Measurements from ENCODE around the gene COBLL1.

The COBLL1 gene

DNA sequence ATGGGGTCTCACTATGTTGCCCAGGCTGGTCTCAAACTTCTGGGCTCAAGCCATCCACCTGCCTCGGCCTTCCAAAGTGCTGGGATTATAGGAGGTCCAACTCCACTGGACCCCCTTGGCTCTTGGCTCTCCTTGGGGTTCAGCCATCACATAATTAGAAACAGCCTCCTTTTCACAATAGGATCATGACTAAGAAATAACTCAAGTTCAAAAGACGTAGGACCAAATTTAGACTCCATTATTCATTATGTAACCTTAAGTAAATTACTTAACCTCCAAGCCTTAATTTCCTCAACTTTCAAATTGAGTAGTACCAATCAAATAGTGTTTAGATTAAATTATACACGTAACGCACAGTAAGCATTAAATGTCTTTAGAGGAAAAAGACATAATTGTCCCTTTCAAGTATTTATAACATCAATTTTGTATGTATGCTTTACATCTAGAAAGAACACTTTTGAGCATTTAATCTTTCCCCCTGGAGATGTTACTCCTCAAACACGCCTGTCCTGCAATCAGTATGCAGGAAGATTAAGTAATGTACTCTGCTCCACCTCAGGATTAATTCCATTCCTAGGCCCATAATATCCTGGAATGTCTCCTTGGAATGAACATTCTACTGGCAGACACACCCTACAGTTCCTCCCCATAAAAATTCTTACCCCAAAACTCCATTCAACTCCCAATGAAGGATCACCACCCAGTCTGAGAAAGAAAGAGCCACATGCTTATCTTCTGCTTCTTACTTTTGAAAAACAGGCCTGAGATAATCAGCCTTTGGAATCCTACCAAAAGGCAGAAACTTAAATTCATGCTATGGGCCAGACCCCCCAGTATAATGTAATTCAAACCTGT is 49.1 kb downstream of the COBLL1 start:
- Histone ChIP-seq H3K27ac (ENCODE audit: low read depth, low read length, poor library complexity, severe bottlenecking) (no peak overlapping the region), H3K9me3 (ENCODE audit: low read length) (no peaks in the 10 kb centered on the region), H3K4me1 (ENCODE audit: insufficient read depth, low read length, severe bottlenecking) (no peaks in the 10 kb centered on the region), H2AFZ (ENCODE audit: low read length) (no peak overlapping the region), H3F3A (ENCODE audit: insufficient read depth, low read length) (no peaks in the 10 kb centered on the region), H3K9ac (ENCODE audit: low read length) (no peak overlapping the region), H3K4me3 (ENCODE audit: low read depth, low read length, poor library complexity, severe bottlenecking) (no peak overlapping the region), H3K4me2 (ENCODE audit: low read length) (no peak overlapping the region), H3K79me2 (ENCODE audit: insufficient read depth, low read length) (no peaks in the 10 kb centered on the region), H3K27me3 (ENCODE audit: insufficient read depth, low read length) (no peaks in the 10 kb centered on the region), H3K36me3 (ENCODE audit: insufficient read depth, low read length) (no peaks in the 10 kb centered on the region), H3K9me2 (ENCODE audit: low read depth, low read length) (no peaks in the 10 kb centered on the region), H4K20me1 (ENCODE audit: insufficient read depth, low read length) (no peaks in the 10 kb centered on the region)
- TF ChIP-seq EZH2 (IDR thresholded peaks at IDR 0.05; ENCODE audit: borderline replicate concordance, low read length): no peak
- no peak for TF ChIP-seq CTCF (IDR thresholded peaks at IDR 0.05; ENCODE audit: low read length)

DNA sequence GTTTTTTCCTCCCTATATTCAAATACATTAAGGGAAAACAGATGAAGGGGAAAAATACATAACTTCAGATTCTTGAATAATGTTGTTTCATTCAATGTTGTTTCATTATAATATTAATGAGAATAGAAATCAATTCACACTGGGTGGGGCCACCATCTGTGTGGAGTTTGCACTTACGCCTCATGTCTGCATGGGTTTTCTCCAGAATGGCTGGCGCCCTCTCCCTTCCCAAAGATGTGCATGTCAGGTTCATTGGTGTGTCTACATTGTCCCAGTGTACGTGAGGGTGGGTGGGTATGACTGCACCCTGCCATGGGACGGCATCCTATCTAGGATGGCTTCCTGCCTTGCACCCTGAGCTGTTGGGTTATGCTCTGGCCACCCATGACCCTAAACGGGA is 51.7 kb downstream of the COBLL1 start:
- Histone ChIP-seq H3K36me3 (ENCODE audit: insufficient read depth, low read length) (no peaks in the 10 kb centered on the region), H3K9me3 (ENCODE audit: low read length) (no peaks in the 10 kb centered on the region), H2AFZ (ENCODE audit: low read length) (no peak overlapping the region), H3K27ac (ENCODE audit: low read depth, low read length, poor library complexity, severe bottlenecking) (no peak overlapping the region), H3K9ac (ENCODE audit: low read length) (no peak overlapping the region), H3K79me2 (ENCODE audit: insufficient read depth, low read length) (no peaks in the 10 kb centered on the region), H3K4me2 (ENCODE audit: low read length) (no peak overlapping the region), H3K4me3 (ENCODE audit: low read depth, low read length, poor library complexity, severe bottlenecking) (no peak overlapping the region), H3K4me1 (ENCODE audit: insufficient read depth, low read length, severe bottlenecking) (no peaks in the 10 kb centered on the region), H3K9me2 (ENCODE audit: low read depth, low read length) (no peaks in the 10 kb centered on the region), H3F3A (ENCODE audit: insufficient read depth, low read length) (no peaks in the 10 kb centered on the region), H4K20me1 (ENCODE audit: insufficient read depth, low read length) (no peaks in the 10 kb centered on the region), H3K27me3 (ENCODE audit: insufficient read depth, low read length) (no peaks in the 10 kb centered on the region)
- TF ChIP-seq CTCF (IDR thresholded peaks at IDR 0.05; ENCODE audit: low read length) (no peak), EZH2 (IDR thresholded peaks at IDR 0.05; ENCODE audit: borderline replicate concordance, low read length) (no peak)

GRCh38 chr2:164786787-164787186 is 54.8 kb downstream of the COBLL1 start:
- H3K4me1 ChIP-seq (ENCODE audit: insufficient read depth, low read length, severe bottlenecking): no peaks in the 10 kb centered on the region

More at GRCh38 chr2:164786787-164787186, 54.8 kb downstream of the COBLL1 start:
- Histone ChIP-seq H3K27ac (ENCODE audit: low read depth, low read length, poor library complexity, severe bottlenecking) (no peak overlapping the region), H3K79me2 (ENCODE audit: insufficient read depth, low read length) (no peaks in the 10 kb centered on the region), H3K9ac (ENCODE audit: low read length) (no peak overlapping the region), H3K9me3 (ENCODE audit: low read length) (no peaks in the 10 kb centered on the region), H3K36me3 (ENCODE audit: insufficient read depth, low read length) (no peaks in the 10 kb centered on the region), H3K4me2 (ENCODE audit: low read length) (no peak overlapping the region), H4K20me1 (ENCODE audit: insufficient read depth, low read length) (no peaks in the 10 kb centered on the region), H2AFZ (ENCODE audit: low read length) (no peak overlapping the region), H3F3A (ENCODE audit: insufficient read depth, low read length) (no peaks in the 10 kb centered on the region), H3K4me3 (ENCODE audit: low read depth, low read length, poor library complexity, severe bottlenecking) (no peak overlapping the region), H3K9me2 (ENCODE audit: low read depth, low read length) (no peaks in the 10 kb centered on the region), H3K27me3 (ENCODE audit: insufficient read depth, low read length) (no peaks in the 10 kb centered on the region)
- no peak for TF ChIP-seq CTCF (IDR thresholded peaks at IDR 0.05; ENCODE audit: low read length)
- no peak for TF ChIP-seq EZH2 (IDR thresholded peaks at IDR 0.05; ENCODE audit: borderline replicate concordance, low read length)

All from OCI-LY1 (cell line).